Measurements from ENCODE around the gene MDP1.

- TF ChIP-seq POLR2A (IDR thresholded peaks at IDR 0.05) (no peak), CTCF (IDR thresholded peaks at IDR 0.05) (no peak)
These were observed 3.2 kb upstream of the MDP1 start for GRCh38 chr14:24219080-24219479.
